CD14-positive monocyte (primary cell): ENCODE measurements around the gene LYPLA2. TPM values are rescaled to one million over a fixed set of nuclear protein-coding genes. Genes with fewer than 3 reads are reported as not detected.

Experiments
- DNase-seq, 3 donors: peaks; one replicate each; pipeline ENCODE4 v3.0.0-alpha.2; 2011 to 2022
- H2AFZ ChIP-seq: 2 replicates; pipeline ENCODE4 v1.6.0; 2012; ENCODE audit warnings: mild to moderate bottlenecking, low read depth, low read length, inconsistent platforms; ENCODE audit not compliant: insufficient read depth, poor library complexity, severe bottlenecking
- H3K27ac ChIP-seq, 2 donors: 1 replicate in 1 of 2; 2 replicates in 1 of 2; pipeline ENCODE4 v1.5.1; 2012 to 2013; ENCODE audit warnings: low read length in 2 of 2, control low read depth in 1 of 2, inconsistent platforms in 1 of 2, low read depth in 1 of 2, mild to moderate bottlenecking in 1 of 2
- H3K27me3 ChIP-seq, 2 donors: one replicate each; pipeline versions ENCODE4 v1.6.0 to v1.6.1; 2011 to 2013; ENCODE audit warnings: low read length in 2 of 2; ENCODE audit not compliant: control insufficient read depth in 2 of 2, insufficient read depth in 2 of 2
- H3K36me3 ChIP-seq, 2 donors: replicated peaks in 1 of 2; 1 replicate in 1 of 2; 2 replicates in 1 of 2; pipeline versions ENCODE4 v1.5.1 to v1.6.1; 2012 to 2013; ENCODE audit warnings: low read length in 2 of 2, control low read depth in 1 of 2, inconsistent platforms in 1 of 2, mild to moderate bottlenecking in 1 of 2; ENCODE audit not compliant: insufficient read depth in 2 of 2, control insufficient read depth in 1 of 2
- H3K4me1 ChIP-seq, 2 donors: 1 replicate in 1 of 2; 2 replicates in 1 of 2; pipeline versions ENCODE4 v1.5.1 to v1.6.1; 2012 to 2013; ENCODE audit warnings: low read length in 2 of 2, control low read depth in 1 of 2, inconsistent platforms in 1 of 2, mild to moderate bottlenecking in 1 of 2, moderate library complexity in 1 of 2; ENCODE audit not compliant: insufficient read depth in 2 of 2, control insufficient read depth in 1 of 2
- H3K4me2 ChIP-seq: replicated peaks from 2 replicates; pipeline ENCODE3; 2012; ENCODE audit warnings: low read length, moderate library complexity, mild to moderate bottlenecking; ENCODE audit not compliant: poor library complexity, severe bottlenecking; ENCODE audit errors: extremely low read depth
- H3K4me3 ChIP-seq, 3 experiments: fragments of 200-600 bp in 1 of 3; sonication (generic) in 1 of 3; replicated peaks in 1 of 3; 1 replicate in 2 of 3; 2 replicates in 1 of 3; pipeline ENCODE4 v1.5.1; 2011 to 2013; ENCODE audit warnings: low read length in 3 of 3, mild to moderate bottlenecking in 3 of 3, control low read depth in 2 of 3, low read depth in 2 of 3, inconsistent platforms in 1 of 3, moderate library complexity in 1 of 3
- H3K79me2 ChIP-seq: 2 replicates; pipeline ENCODE4 v1.6.0; 2012; ENCODE audit warnings: mild to moderate bottlenecking, control low read depth, inconsistent platforms, low read length, moderate library complexity; ENCODE audit not compliant: insufficient read depth
- H3K9ac ChIP-seq: 2 replicates; pipeline ENCODE4 v1.6.0; 2017; ENCODE audit warnings: low read length, mild to moderate bottlenecking; ENCODE audit not compliant: insufficient read depth, poor library complexity, severe bottlenecking
- H3K9me3 ChIP-seq, 2 donors: replicated peaks in 1 of 2; 1 replicate in 1 of 2; 2 replicates in 1 of 2; pipeline versions ENCODE4 v1.5.1 to v1.6.1; 2012 to 2013; ENCODE audit warnings: low read length in 2 of 2, control low read depth in 1 of 2; ENCODE audit not compliant: control insufficient read depth in 1 of 2, insufficient read depth in 1 of 2
- H4K20me1 ChIP-seq: 2 replicates; pipeline ENCODE4 v1.6.0; 2012; ENCODE audit warnings: mild to moderate bottlenecking, low read length, control low read depth, moderate library complexity; ENCODE audit not compliant: insufficient read depth
- H3K27ac Mint-ChIP-seq, 7 donors: one replicate each; pipeline ENCODE4 v1.8.0; 2020; ENCODE audit warnings: mild to moderate bottlenecking in 7 of 7, mixed read lengths in 7 of 7, moderate library complexity in 6 of 7, inconsistent platforms in 2 of 7
- H3K27me3 Mint-ChIP-seq, 3 donors: one replicate each; pipeline ENCODE4 v1.8.0; 2021 to 2022; ENCODE audit warnings: low read depth in 3 of 3, mild to moderate bottlenecking in 3 of 3, mixed read lengths in 3 of 3, moderate library complexity in 3 of 3, inconsistent platforms in 1 of 3
- H3K36me3 Mint-ChIP-seq, 2 donors: one replicate each; pipeline ENCODE4 v1.8.0; 2020; ENCODE audit warnings: mixed read lengths in 2 of 2, inconsistent platforms in 1 of 2, mild to moderate bottlenecking in 1 of 2
- H3K4me1 Mint-ChIP-seq: one replicate; pipeline ENCODE4 v1.8.0; 2020; ENCODE audit warnings: mild to moderate bottlenecking, mixed read lengths
- H3K4me3 Mint-ChIP-seq, 2 donors: one replicate each; pipeline ENCODE4 v1.8.0; 2020; ENCODE audit warnings: mild to moderate bottlenecking in 2 of 2, mixed read lengths in 2 of 2, moderate library complexity in 1 of 2
- H3K9me3 Mint-ChIP-seq, 7 donors: one replicate each; pipeline ENCODE4 v1.8.0; 2020 to 2022; ENCODE audit warnings: mixed read lengths in 7 of 7, mild to moderate bottlenecking in 6 of 7, moderate library complexity in 6 of 7, inconsistent platforms in 2 of 7
- CTCF ChIP-seq: fragments of 200-600 bp; IDR thresholded peaks from one replicate; pipeline ENCODE4 v1.8.0; 2022; ENCODE audit warnings: antibody characterized with exemption, mild to moderate bottlenecking
- WGBS: methylation state at CpG from one replicate; pipeline ENCODE4 v1.1.5; 2013; ENCODE audit warnings: missing lambda C conversion rate; ENCODE audit not compliant: insufficient coverage; 5-methylcytosine and 5-hydroxymethylcytosine counted together
- intact Hi-C, 2 donors: fragments of 100-400 bp; cut with micrococcal nuclease; formaldehyde crosslinking; loops; one replicate each; pipeline versions ENCODE4 v1.15.0 to v1.15.1; 2023
- polyA plus RNA-seq, 3 donors: library from polyadenylated mRNA; depleted of rRNA in 1 of 3; unstranded in 2 of 3; stranded (reverse) in 1 of 3; fragments of 300-500 nt in 2 of 3; fragments of >200 nt in 1 of 3; fragmentation: Illumina TruSeq in 2 of 3; gene quantifications; 1 replicate in 2 of 3; 2 replicates in 1 of 3; pipeline ENCODE4 v1.2.3, GENCODE V29; 2012 to 2021

Gene LYPLA2
- polyA plus RNA-seq, 3 donors = 68.3 to 86.7 (median 74.1) TPM

GRCh38 chr1:23810818-23811540 lies 20.0 kb downstream of the LYPLA2 start:
- Histone ChIP-seq H3K4me1 (peaks cover 46 to 49% of the 10 kb centered on the region in 2 donors), H3K9me3 (no peaks in the 10 kb centered on the region), H3K4me3 (peak overlapping the region in 1 of 3 experiments; percentile 27), H3K9ac (no peak overlapping the region), H3K27me3 (no peaks in the 10 kb centered on the region), H3K4me2 (no peak overlapping the region), H4K20me1 (no peaks in the 10 kb centered on the region), H3K27ac (peak overlapping the region; percentile 49 to 83), H3K36me3 (peaks cover 20 to 40% of the 10 kb centered on the region in 2 donors), H2AFZ (peak overlapping the region; percentile 37), H3K79me2 (no peaks in the 10 kb centered on the region)
- no peaks in the 10 kb centered on the region for H3K9me3 Mint-ChIP-seq
- peak overlapping the region; percentile 84 to 96 (median 91) for H3K27ac Mint-ChIP-seq
- H3K27me3 Mint-ChIP-seq = no peaks in the 10 kb centered on the region
- 19% methylated on average over 3 of the region's 3 CpGs for WGBS
- intact Hi-C loops = loop anchor here (2.0 to 5.0 kb wide), 3 partner anchors 39 to 106 kb away; partner anchors contain the start of gene FUCA1 (in 2 of the 2)
- peaks cover 46% of the 10 kb centered on the region for H3K4me1 Mint-ChIP-seq
- H3K36me3 Mint-ChIP-seq = peaks cover 40 to 62% of the 10 kb centered on the region in 2 donors
- TF ChIP-seq CTCF = peak; percentile 97
- H3K4me3 Mint-ChIP-seq = no peak overlapping the region
- DNase-seq = peak; percentile 82 to 89 (median 85)

- Histone ChIP-seq H3K4me3 (no peak overlapping the region), H2AFZ (no peak overlapping the region), H3K4me1 (peaks cover 21 to 24% of the 10 kb centered on the region in 2 donors), H3K79me2 (no peaks in the 10 kb centered on the region), H3K36me3 (peaks cover 47 to 68% of the 10 kb centered on the region in 2 donors), H4K20me1 (no peaks in the 10 kb centered on the region), H3K9me3 (no peaks in the 10 kb centered on the region), H3K27me3 (no peaks in the 10 kb centered on the region), H3K4me2 (no peak overlapping the region), H3K27ac (no peak overlapping the region), H3K9ac (no peak overlapping the region)
- Mint-ChIP-seq H3K4me1 (peaks cover 23% of the 10 kb centered on the region), H3K4me3 (no peak overlapping the region), H3K27me3 (peaks cover 0 to 2% (median 0%) of the 10 kb centered on the region in 3 donors), H3K36me3 (peaks cover 59 to 77% of the 10 kb centered on the region in 2 donors), H3K27ac (no peak overlapping the region), H3K9me3 (no peaks in the 10 kb centered on the region)
- intact Hi-C loops = loop anchor here (5.0 kb wide), 2 partner anchors 42 to 53 kb away; partner anchors contain the start of gene FUCA1 (in 2 of the 2)
- no peak for TF ChIP-seq CTCF
- DNase-seq = no peak
- WGBS = 60% methylated on average over 1 of the region's 4 CpGs
These were observed 23.1 kb downstream of the LYPLA2 start for GRCh38 chr1:23814016-23814415.
